HUES6 (cell line): Measurements from ENCODE around the gene UGCG.
"Not testable (repeated sequence)": the region's sequence is repeated elsewhere in the genome, so short reads cannot be mapped to it uniquely, and the experiment has no call there.

Experiments
- H3K27ac ChIP-seq: 2 replicates; pipeline ENCODE4 v1.7.0; 2013; ENCODE audit warnings: low read depth, mild to moderate bottlenecking, low read length, inconsistent platforms
- H3K27me3 ChIP-seq: 2 replicates; pipeline ENCODE4 v1.6.1; 2013; ENCODE audit warnings: low read length; ENCODE audit not compliant: control insufficient read depth, insufficient read depth
- H3K36me3 ChIP-seq: 2 replicates; pipeline ENCODE4 v1.6.1; 2013; ENCODE audit warnings: low read length; ENCODE audit not compliant: control insufficient read depth, insufficient read depth
- H3K4me1 ChIP-seq: 2 replicates; pipeline ENCODE4 v1.6.1; 2013; ENCODE audit warnings: low read length; ENCODE audit not compliant: control insufficient read depth, insufficient read depth
- H3K4me3 ChIP-seq: 2 replicates; pipeline ENCODE4 v1.5.1; 2013; ENCODE audit warnings: low read depth, low read length
- H3K9ac ChIP-seq: one replicate; pipeline ENCODE4 v1.6.1; 2013; ENCODE audit warnings: mild to moderate bottlenecking, low read length
- H3K9me3 ChIP-seq: 2 replicates; pipeline ENCODE4 v1.6.1; 2013; ENCODE audit warnings: low read depth, low read length; ENCODE audit not compliant: control insufficient read depth, insufficient read depth

The UGCG gene

GRCh38 chr9:111870774-111871498 is 25.7 kb upstream of the UGCG start:
- no peak overlapping the region for H3K4me3 ChIP-seq
- H3K9me3 ChIP-seq = peaks cover 8% of the 10 kb centered on the region; the same call in 1 of the 2 replicates
- no peak overlapping the region for H3K27ac ChIP-seq
- no peak overlapping the region for H3K9ac ChIP-seq
- H3K27me3 ChIP-seq = no peaks in the 10 kb centered on the region
- no peaks in the 10 kb centered on the region for H3K36me3 ChIP-seq
- H3K4me1 ChIP-seq = peaks cover 23% of the 10 kb centered on the region

- Histone ChIP-seq H3K27ac (no peak overlapping the region), H3K4me1 (peaks cover 28% of the 10 kb centered on the region), H3K27me3 (no peaks in the 10 kb centered on the region), H3K9ac (no peak overlapping the region), H3K4me3 (no peak overlapping the region), H3K9me3 (peaks cover 8% of the 10 kb centered on the region; the same call in 1 of the 2 replicates), H3K36me3 (no peaks in the 10 kb centered on the region)
These were observed 25.1 kb upstream of the UGCG start for GRCh38 chr9:111871499-111871855.

- Histone ChIP-seq H3K9ac (no peak overlapping the region), H3K27ac (no peak overlapping the region), H3K4me3 (no peak overlapping the region)
These were observed 23.7 kb upstream of the UGCG start for GRCh38 chr9:111872886-111873285.

DNA sequence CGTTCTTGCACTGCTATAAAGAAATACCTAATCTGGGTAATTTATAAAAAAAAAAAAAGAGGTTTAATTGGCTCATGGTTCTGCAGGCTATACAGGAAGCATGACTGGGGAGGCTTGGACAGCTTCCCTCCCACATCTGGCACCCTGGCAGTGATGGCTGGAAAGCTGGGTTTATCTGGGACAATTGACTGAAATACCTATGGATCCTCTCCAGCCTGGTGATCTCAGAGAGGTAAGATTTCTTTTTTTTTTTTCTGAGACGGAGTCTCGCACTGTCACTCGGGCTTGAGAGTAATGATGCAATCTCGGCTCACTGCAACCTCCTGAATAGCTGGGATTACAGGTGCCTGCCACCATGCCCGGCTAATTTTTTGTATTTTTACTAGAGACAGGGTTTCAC is 22.7 kb upstream of the UGCG start:
- Histone ChIP-seq H3K27ac (no peak overlapping the region; the same call in 1 of the 2 replicates), H3K4me3 (no peak overlapping the region), H3K36me3 (no peaks in the 10 kb centered on the region), H3K4me1 (peaks cover 30% of the 10 kb centered on the region), H3K9me3 (0 out of 2 replicates have a peak, but pooled peaks cover 2% of the 10 kb centered on the region), H3K9ac (no peak overlapping the region), H3K27me3 (no peaks in the 10 kb centered on the region)

More at GRCh38 chr9:111872886-111873285, 23.7 kb upstream of the UGCG start:
- Histone ChIP-seq H3K27me3 (no peaks in the 10 kb centered on the region), H3K36me3 (no peaks in the 10 kb centered on the region), H3K4me1 (peaks cover 30% of the 10 kb centered on the region), H3K9me3 (peaks cover 2% of the 10 kb centered on the region; the same call in 1 of the 2 replicates)

GRCh38 chr9:111874500-111874899 is 22.1 kb upstream of the UGCG start:
- no peak overlapping the region for H3K4me3 ChIP-seq
- peak overlapping the region; percentile 85; the same call in 1 of the 2 replicates for H3K27ac ChIP-seq
- peak overlapping the region; percentile 45 for H3K9ac ChIP-seq
- H3K36me3 ChIP-seq = no peaks in the 10 kb centered on the region
- 0 out of 2 replicates have a peak, but pooled peaks cover 2% of the 10 kb centered on the region for H3K9me3 ChIP-seq
- H3K4me1 ChIP-seq = peaks cover 30% of the 10 kb centered on the region
- no peaks in the 10 kb centered on the region for H3K27me3 ChIP-seq

DNA sequence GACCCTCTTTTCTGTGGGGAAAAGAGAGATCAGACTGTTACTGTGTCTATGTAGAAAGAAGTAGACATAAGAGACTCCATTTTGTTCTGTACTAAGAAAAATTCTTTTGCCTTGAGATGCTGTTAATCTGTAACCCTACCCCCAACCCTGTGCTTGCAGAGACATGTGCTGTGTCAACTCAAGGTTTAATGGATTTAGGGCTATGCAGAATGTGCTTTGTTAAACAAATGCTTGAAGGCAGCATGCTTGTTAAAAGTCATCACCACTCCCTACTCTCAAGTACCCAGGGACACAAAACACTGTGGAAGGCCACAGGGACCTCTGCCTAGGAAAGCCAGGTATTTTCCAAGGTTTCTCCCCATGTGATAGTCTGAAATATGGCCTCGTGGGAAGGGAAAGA is 21.3 kb upstream of the UGCG start:
- not testable (repeated sequence) for H3K4me3 ChIP-seq
- H3K27ac ChIP-seq = peak overlapping the region; percentile 85; the same call in 1 of the 2 replicates

GRCh38 chr9:111875691-111876090 is 20.9 kb upstream of the UGCG start:
- H3K4me3 ChIP-seq, H3K27me3 ChIP-seq, H3K36me3 ChIP-seq, H3K9me3 ChIP-seq: not testable (repeated sequence)
- peak overlapping the region; percentile 56 for H3K9ac ChIP-seq
- peak overlapping the region; percentile 79; the same call in 1 of the 2 replicates for H3K27ac ChIP-seq
- peaks cover 23% of the 10 kb centered on the region for H3K4me1 ChIP-seq

More for the DNA sequence above, 21.3 kb upstream of the UGCG start:
- H3K27me3 ChIP-seq, H3K9me3 ChIP-seq, H3K36me3 ChIP-seq: not testable (repeated sequence)
- Histone ChIP-seq H3K4me1 (peaks cover 27% of the 10 kb centered on the region), H3K9ac (peak overlapping the region; percentile 45)

- Histone ChIP-seq H3K27ac (peak overlapping the region; percentile 79; the same call in 1 of the 2 replicates), H3K4me1 (peaks cover 23% of the 10 kb centered on the region), H3K4me3 (no peak overlapping the region), H3K27me3 (no peaks in the 10 kb centered on the region), H3K9me3 (no peaks in the 10 kb centered on the region), H3K36me3 (no peaks in the 10 kb centered on the region), H3K9ac (peak overlapping the region; percentile 56)
These were observed 20.4 kb upstream of the UGCG start for GRCh38 chr9:111876179-111876578.

DNA sequence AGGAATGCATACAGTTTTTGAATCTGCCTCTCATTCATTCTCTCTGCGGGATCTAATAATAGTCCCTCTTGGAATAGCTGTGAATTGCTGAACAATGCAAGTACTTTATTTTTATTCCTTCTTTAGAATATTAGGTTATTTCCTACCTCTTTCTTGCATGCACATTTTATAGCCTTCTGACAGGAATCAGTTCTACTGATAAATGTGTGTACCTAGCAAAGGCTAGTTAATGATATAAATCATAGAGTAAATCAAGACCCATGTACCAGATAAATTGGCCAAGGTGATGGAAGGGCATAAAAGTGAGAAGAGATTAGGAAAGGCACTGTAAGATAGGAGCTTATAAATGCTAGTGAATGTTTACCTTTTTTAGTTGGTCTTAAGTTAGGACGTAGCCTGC is 19.2 kb upstream of the UGCG start:
- Histone ChIP-seq H3K9me3 (0 out of 2 replicates have a peak, but pooled peaks cover 2% of the 10 kb centered on the region), H3K9ac (no peak overlapping the region), H3K36me3 (no peaks in the 10 kb centered on the region), H3K4me1 (peaks cover 19% of the 10 kb centered on the region), H3K27me3 (no peaks in the 10 kb centered on the region), H3K27ac (no peak overlapping the region), H3K4me3 (no peak overlapping the region)

DNA sequence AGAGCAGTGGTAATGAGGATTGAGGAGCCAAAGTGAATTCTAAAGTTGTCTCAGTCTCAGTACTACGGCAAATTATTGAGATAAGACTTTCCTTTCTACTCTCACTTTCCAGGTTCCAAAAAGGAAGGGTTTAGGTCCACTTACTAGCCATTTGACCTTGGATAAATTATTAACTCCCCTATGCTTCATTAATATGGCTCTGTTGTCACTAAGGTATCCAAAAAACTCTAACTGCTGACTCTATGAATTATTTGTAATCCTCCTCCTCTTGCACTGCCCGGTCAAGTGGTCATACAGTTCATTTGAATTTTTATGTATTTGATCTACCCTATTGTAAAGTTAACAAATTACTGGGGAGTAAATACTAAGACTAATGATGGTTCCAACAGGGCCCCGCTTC is 17.7 kb upstream of the UGCG start:
- Histone ChIP-seq H3K4me1 (peaks cover 19% of the 10 kb centered on the region), H3K27ac (no peak overlapping the region), H3K4me3 (no peak overlapping the region), H3K9me3 (0 out of 2 replicates have a peak, but pooled peaks cover 2% of the 10 kb centered on the region), H3K9ac (no peak overlapping the region), H3K36me3 (no peaks in the 10 kb centered on the region), H3K27me3 (no peaks in the 10 kb centered on the region)

- Histone ChIP-seq H3K9ac (no peak overlapping the region), H3K36me3 (no peaks in the 10 kb centered on the region), H3K27ac (no peak overlapping the region), H3K4me1 (no peaks in the 10 kb centered on the region), H3K27me3 (no peaks in the 10 kb centered on the region), H3K9me3 (no peaks in the 10 kb centered on the region), H3K4me3 (no peak overlapping the region)
These were observed 9.5 kb upstream of the UGCG start for GRCh38 chr9:111886983-111887718.
